RWPE2 (cell line): ENCODE measurements around the gene MYO1B.
A peak's percentile ranks its signal among the peaks of the same experiment; 100 is the strongest.

ENCODE experiments used
- ATAC-seq: fragments of 200-7000 bp; cut with Tn5 transposase; 3 replicates; pipeline ENCODE4 v1.9.1; 2021; ENCODE audit warnings: low read depth
- DNase-seq: peaks from one replicate; pipeline ENCODE4 v3.0.0-alpha.2; 2020; ENCODE audit warnings: low spot score
- H3K27ac ChIP-seq: fragments of 450-650 bp; 2 replicates; pipeline ENCODE4 v1.5.1; 2017; ENCODE audit warnings: mild to moderate bottlenecking; ENCODE audit not compliant: poor library complexity, severe bottlenecking
- H3K27me3 ChIP-seq: fragments of 250-450 bp; sonication (Bioruptor Pico); 2 replicates; pipeline ENCODE4 v1.5.1; 2021; ENCODE audit warnings: mild to moderate bottlenecking, moderate library complexity; ENCODE audit not compliant: insufficient read depth, poor library complexity, severe bottlenecking
- H3K36me3 ChIP-seq: fragments of 250-450 bp; sonication (Bioruptor Pico); 2 replicates; pipeline ENCODE4 v1.5.1; 2020; ENCODE audit warnings: low read depth, mild to moderate bottlenecking, moderate library complexity
- H3K4me1 ChIP-seq: fragments of 250-450 bp; sonication (Bioruptor Pico); 2 replicates; pipeline ENCODE4 v1.5.1; 2021; ENCODE audit warnings: mild to moderate bottlenecking, moderate library complexity; ENCODE audit not compliant: insufficient read depth, poor library complexity, severe bottlenecking
- H3K4me3 ChIP-seq: fragments of 250-450 bp; sonication (Bioruptor Pico); 2 replicates; pipeline ENCODE4 v1.5.1; 2021; ENCODE audit warnings: mild to moderate bottlenecking, moderate library complexity; ENCODE audit not compliant: severe bottlenecking
- H3K9me3 ChIP-seq: fragments of 250-450 bp; sonication (Bioruptor Pico); 2 replicates; pipeline ENCODE4 v1.5.1; 2021; ENCODE audit warnings: mild to moderate bottlenecking, moderate library complexity; ENCODE audit not compliant: severe bottlenecking
- TF ChIP-seq, protein P1 (sequence below): fragments of 450-650 bp; IDR thresholded peaks from one replicate; pipeline ENCODE4 v1.5.1; 2017; ENCODE audit warnings: mild to moderate bottlenecking, moderate library complexity; ENCODE audit not compliant: poor library complexity, severe bottlenecking

The MYO1B gene

DNA sequence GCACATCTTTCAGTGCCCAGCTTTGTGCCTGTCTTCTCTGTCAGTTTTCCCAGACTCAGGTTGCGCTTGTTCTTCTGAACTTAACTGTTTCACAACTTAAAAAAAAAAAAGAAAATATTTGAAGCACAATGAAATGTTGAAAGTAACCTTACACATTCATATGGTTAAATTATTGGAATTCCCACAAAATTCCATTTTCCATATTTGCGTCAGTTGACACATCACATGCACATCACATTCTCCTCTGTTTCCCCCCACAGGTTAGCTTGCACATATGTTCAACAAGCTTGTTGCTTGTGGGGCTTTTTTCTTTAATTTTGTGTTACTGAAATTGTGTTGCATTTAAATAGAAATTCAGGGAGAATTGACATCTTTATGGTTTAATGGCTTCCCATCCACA is 8.3 kb downstream of the MYO1B start:
- TF ChIP-seq, protein P1, sequence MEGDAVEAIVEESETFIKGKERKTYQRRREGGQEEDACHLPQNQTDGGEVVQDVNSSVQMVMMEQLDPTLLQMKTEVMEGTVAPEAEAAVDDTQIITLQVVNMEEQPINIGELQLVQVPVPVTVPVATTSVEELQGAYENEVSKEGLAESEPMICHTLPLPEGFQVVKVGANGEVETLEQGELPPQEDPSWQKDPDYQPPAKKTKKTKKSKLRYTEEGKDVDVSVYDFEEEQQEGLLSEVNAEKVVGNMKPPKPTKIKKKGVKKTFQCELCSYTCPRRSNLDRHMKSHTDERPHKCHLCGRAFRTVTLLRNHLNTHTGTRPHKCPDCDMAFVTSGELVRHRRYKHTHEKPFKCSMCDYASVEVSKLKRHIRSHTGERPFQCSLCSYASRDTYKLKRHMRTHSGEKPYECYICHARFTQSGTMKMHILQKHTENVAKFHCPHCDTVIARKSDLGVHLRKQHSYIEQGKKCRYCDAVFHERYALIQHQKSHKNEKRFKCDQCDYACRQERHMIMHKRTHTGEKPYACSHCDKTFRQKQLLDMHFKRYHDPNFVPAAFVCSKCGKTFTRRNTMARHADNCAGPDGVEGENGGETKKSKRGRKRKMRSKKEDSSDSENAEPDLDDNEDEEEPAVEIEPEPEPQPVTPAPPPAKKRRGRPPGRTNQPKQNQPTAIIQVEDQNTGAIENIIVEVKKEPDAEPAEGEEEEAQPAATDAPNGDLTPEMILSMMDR, result no peak
- Histone ChIP-seq H3K27me3 (no peaks in the 10 kb centered on the region), H3K27ac (no peak overlapping the region), H3K36me3 (peaks cover 62% of the 10 kb centered on the region), H3K4me1 (peaks cover 48% of the 10 kb centered on the region), H3K9me3 (no peaks in the 10 kb centered on the region), H3K4me3 (no peak overlapping the region)
- DNase-seq (no peak), ATAC-seq (no peak)

DNA sequence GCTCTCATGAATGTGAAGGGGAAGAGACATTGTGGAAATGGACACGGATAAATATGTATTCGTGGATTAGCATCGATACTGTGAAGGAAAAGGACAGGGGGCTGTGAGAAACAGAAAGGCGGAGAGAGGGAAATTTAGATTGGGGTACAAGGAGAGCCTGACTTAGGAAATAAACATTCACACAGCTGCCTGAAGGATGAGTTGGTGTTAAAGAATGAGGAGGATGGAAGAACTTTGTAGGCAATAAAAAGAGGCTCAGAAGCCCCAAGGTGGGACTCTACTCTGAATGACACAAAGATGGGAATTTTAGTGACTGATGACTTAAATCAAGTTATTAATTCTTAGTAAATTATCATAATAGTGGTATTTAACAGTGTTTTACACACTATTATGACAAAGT is 10.1 kb downstream of the MYO1B start:
- ATAC-seq, result no peak
- peaks cover 33% of the 10 kb centered on the region for H3K4me1 ChIP-seq
- DNase-seq, result no peak
- H3K36me3 ChIP-seq, result peaks cover 44% of the 10 kb centered on the region
- TF ChIP-seq, protein P1, result no peak
- H3K9me3 ChIP-seq, result no peaks in the 10 kb centered on the region
- H3K27ac ChIP-seq, result no peak overlapping the region
- H3K27me3 ChIP-seq, result no peaks in the 10 kb centered on the region
- no peak overlapping the region for H3K4me3 ChIP-seq

DNA sequence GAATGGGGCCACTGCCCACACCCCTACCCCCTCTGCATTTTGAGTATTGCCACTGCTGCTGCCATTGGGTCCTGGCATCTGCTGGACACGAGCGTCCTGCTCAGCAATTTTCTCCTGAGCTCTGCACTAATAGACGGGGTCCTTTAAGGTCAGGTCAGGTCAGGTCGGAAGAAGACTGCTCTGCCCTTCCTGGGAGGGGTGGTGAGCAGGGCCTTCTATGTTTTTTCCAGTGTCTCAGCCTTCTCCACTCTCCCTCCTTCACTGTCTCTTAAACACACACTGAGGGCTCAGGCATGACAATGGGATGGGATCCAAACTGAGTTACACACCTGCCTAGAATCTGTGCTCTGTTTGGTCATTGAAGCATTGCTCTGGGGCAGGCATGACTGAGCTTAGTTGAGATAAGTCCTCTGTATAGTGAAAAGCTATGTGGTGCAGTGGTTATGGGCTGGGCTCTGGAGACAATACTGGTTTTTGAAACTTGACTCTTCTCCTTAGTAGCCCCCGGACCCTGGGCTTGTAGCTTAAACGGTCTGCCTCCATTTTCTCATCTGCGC is 10.6 kb downstream of the MYO1B start:
- Histone ChIP-seq H3K36me3 (peaks cover 39% of the 10 kb centered on the region), H3K9me3 (no peaks in the 10 kb centered on the region), H3K27ac (no peak overlapping the region), H3K27me3 (no peaks in the 10 kb centered on the region), H3K4me3 (no peak overlapping the region), H3K4me1 (peaks cover 33% of the 10 kb centered on the region)
- ATAC-seq (peak; percentile 35; the same call in 1 of the 3 replicates), DNase-seq (no peak)
- TF ChIP-seq, protein P1, result no peak

DNA sequence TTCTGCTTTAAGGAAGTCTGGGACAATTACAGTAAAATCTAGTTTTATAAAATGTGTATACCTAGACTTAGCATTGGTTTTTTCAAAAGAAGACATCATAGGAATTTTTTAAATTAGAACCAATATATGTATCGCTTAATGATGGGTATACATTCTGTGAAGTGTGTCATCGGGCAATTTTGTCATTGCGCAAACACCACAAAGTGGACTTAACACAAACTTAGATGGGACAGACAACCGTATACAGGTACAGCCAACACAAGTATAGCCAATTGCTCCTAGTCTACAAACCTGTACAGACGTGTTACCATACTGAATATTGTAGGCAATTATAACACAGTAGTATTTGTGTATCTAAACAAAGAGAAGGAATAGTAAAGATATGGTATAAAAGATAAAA is 12.7 kb downstream of the MYO1B start:
- H3K27me3 ChIP-seq, result no peaks in the 10 kb centered on the region
- ATAC-seq, result no peak
- H3K4me1 ChIP-seq, result peaks cover 47% of the 10 kb centered on the region
- no peaks in the 10 kb centered on the region for H3K9me3 ChIP-seq
- H3K4me3 ChIP-seq, result no peak overlapping the region
- no peak overlapping the region for H3K27ac ChIP-seq
- DNase-seq, result no peak
- TF ChIP-seq, protein P1, result no peak
- H3K36me3 ChIP-seq, result peaks cover 18% of the 10 kb centered on the region

DNA sequence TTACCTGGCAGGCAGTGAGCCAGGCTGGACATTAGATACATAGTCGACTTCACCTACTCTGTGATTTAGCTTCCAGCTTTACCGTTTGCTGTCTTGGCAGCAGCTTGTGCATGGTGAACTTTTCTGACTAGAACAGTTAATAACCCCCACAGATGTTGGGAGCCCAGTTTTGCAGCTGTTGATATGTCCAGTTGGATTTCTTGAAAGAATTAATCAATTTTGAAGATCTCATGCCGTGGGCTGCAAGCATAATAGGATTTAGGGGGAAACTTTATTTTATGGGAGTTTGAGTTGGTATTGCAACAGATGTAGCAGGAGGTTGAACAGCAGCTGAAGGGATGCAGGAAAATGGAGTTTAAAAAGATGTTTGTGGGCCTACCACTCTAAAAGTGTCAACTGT is 13.8 kb downstream of the MYO1B start:
- peaks cover 16% of the 10 kb centered on the region for H3K36me3 ChIP-seq
- DNase-seq, result no peak
- no peaks in the 10 kb centered on the region for H3K27me3 ChIP-seq
- H3K9me3 ChIP-seq, result no peaks in the 10 kb centered on the region
- peaks cover 57% of the 10 kb centered on the region for H3K4me1 ChIP-seq
- no peak overlapping the region for H3K4me3 ChIP-seq
- H3K27ac ChIP-seq, result no peak overlapping the region
- no peak for ATAC-seq
- TF ChIP-seq, protein P1, result no peak
